ENCODE data around the gene OBP2B.

Gene OBP2B

GRCh38 chr9:133186736-133187135, 22.3 kb downstream of the OBP2B start:
- Histone ChIP-seq H3K27ac (ENCODE audit: low read depth, low read length, poor library complexity, severe bottlenecking) (no peak overlapping the region), H3K79me2 (ENCODE audit: insufficient read depth, low read length) (no peaks in the 10 kb centered on the region), H3K4me1 (ENCODE audit: insufficient read depth, low read length, severe bottlenecking) (no peaks in the 10 kb centered on the region), H3K27me3 (ENCODE audit: insufficient read depth, low read length) (0 out of 2 replicates have a peak, but pooled peaks cover 3% of the 10 kb centered on the region), H3K9ac (ENCODE audit: low read length) (no peak overlapping the region), H3K9me2 (ENCODE audit: low read depth, low read length) (no peaks in the 10 kb centered on the region), H4K20me1 (ENCODE audit: insufficient read depth, low read length) (no peaks in the 10 kb centered on the region), H3K36me3 (ENCODE audit: insufficient read depth, low read length) (no peaks in the 10 kb centered on the region), H3F3A (ENCODE audit: insufficient read depth, low read length) (no peaks in the 10 kb centered on the region), H3K9me3 (ENCODE audit: low read length) (no peaks in the 10 kb centered on the region), H3K4me2 (ENCODE audit: low read length) (no peak overlapping the region), H3K4me3 (ENCODE audit: low read depth, low read length, poor library complexity, severe bottlenecking) (no peak overlapping the region), H2AFZ (ENCODE audit: low read length) (no peak overlapping the region)
- TF ChIP-seq CTCF (IDR thresholded peaks at IDR 0.05; ENCODE audit: low read length) (no peak), EZH2 (IDR thresholded peaks at IDR 0.05; ENCODE audit: borderline replicate concordance, low read length) (no peak)

GRCh38 chr9:133184971-133185370, 24.1 kb downstream of the OBP2B start:
- Histone ChIP-seq H3F3A (ENCODE audit: insufficient read depth, low read length) (no peaks in the 10 kb centered on the region), H3K79me2 (ENCODE audit: insufficient read depth, low read length) (no peaks in the 10 kb centered on the region), H3K9me3 (ENCODE audit: low read length) (no peaks in the 10 kb centered on the region), H3K9me2 (ENCODE audit: low read depth, low read length) (no peaks in the 10 kb centered on the region), H4K20me1 (ENCODE audit: insufficient read depth, low read length) (no peaks in the 10 kb centered on the region), H3K36me3 (ENCODE audit: insufficient read depth, low read length) (no peaks in the 10 kb centered on the region), H3K27ac (ENCODE audit: low read depth, low read length, poor library complexity, severe bottlenecking) (no peak overlapping the region), H2AFZ (ENCODE audit: low read length) (no peak overlapping the region), H3K9ac (ENCODE audit: low read length) (no peak overlapping the region), H3K4me3 (ENCODE audit: low read depth, low read length, poor library complexity, severe bottlenecking) (no peak overlapping the region), H3K4me2 (ENCODE audit: low read length) (no peak overlapping the region), H3K27me3 (ENCODE audit: insufficient read depth, low read length) (0 out of 2 replicates have a peak, but pooled peaks cover 3% of the 10 kb centered on the region), H3K4me1 (ENCODE audit: insufficient read depth, low read length, severe bottlenecking) (no peaks in the 10 kb centered on the region)
- TF ChIP-seq CTCF (IDR thresholded peaks at IDR 0.05; ENCODE audit: low read length) (peak; percentile 39; the same call in 1 of the 2 replicates), EZH2 (IDR thresholded peaks at IDR 0.05; ENCODE audit: borderline replicate concordance, low read length) (no peak)

GRCh38 chr9:133182151-133182550, 26.9 kb downstream of the OBP2B start:
- no peaks in the 10 kb centered on the region for H3K4me1 ChIP-seq (ENCODE audit: insufficient read depth, low read length, severe bottlenecking)
- H2AFZ ChIP-seq (ENCODE audit: low read length) = no peak overlapping the region
- no peak overlapping the region for H3K9ac ChIP-seq (ENCODE audit: low read length)
- H3K27me3 ChIP-seq (ENCODE audit: insufficient read depth, low read length) = 0 out of 2 replicates have a peak, but pooled peaks cover 9% of the 10 kb centered on the region
- H3K9me2 ChIP-seq (ENCODE audit: low read depth, low read length) = no peaks in the 10 kb centered on the region
- no peaks in the 10 kb centered on the region for H3K36me3 ChIP-seq (ENCODE audit: insufficient read depth, low read length)
- no peak for TF ChIP-seq CTCF (IDR thresholded peaks at IDR 0.05; ENCODE audit: low read length)
- TF ChIP-seq EZH2 (IDR thresholded peaks at IDR 0.05; ENCODE audit: borderline replicate concordance, low read length) = no peak
- H3F3A ChIP-seq (ENCODE audit: insufficient read depth, low read length) = no peaks in the 10 kb centered on the region
- H3K27ac ChIP-seq (ENCODE audit: low read depth, low read length, poor library complexity, severe bottlenecking) = no peak overlapping the region
- no peaks in the 10 kb centered on the region for H3K79me2 ChIP-seq (ENCODE audit: insufficient read depth, low read length)
- H3K4me3 ChIP-seq (ENCODE audit: low read depth, low read length, poor library complexity, severe bottlenecking) = no peak overlapping the region
- no peaks in the 10 kb centered on the region for H4K20me1 ChIP-seq (ENCODE audit: insufficient read depth, low read length)
- H3K4me2 ChIP-seq (ENCODE audit: low read length) = no peak overlapping the region
- no peaks in the 10 kb centered on the region for H3K9me3 ChIP-seq (ENCODE audit: low read length)
